GM21529 (cell line): ENCODE measurements around the gene CCDC92.

Source experiments
- ATAC-seq: cut with Tn5 transposase; IDR thresholded peaks from one replicate; pipeline ENCODE4 v1.9.1; 2021; ENCODE audit not compliant: unreplicated experiment

Gene CCDC92

GRCh38 chr12:123892853-123893252, 79.8 kb downstream of the CCDC92 start:
- ATAC-seq = no peak

- no peak for ATAC-seq
Measured at GRCh38 chr12:123892180-123892559, 80.5 kb downstream of the CCDC92 start.

- ATAC-seq = no peak
Measured at GRCh38 chr12:123891516-123892179, 81.0 kb downstream of the CCDC92 start.

GRCh38 chr12:123891011-123891410, 81.6 kb downstream of the CCDC92 start:
- no peak for ATAC-seq

GRCh38 chr12:123890536-123890902, 82.1 kb downstream of the CCDC92 start:
- no peak for ATAC-seq

GRCh38 chr12:123889848-123890535, 82.6 kb downstream of the CCDC92 start:
- ATAC-seq = no peak

- ATAC-seq = no peak
Measured at GRCh38 chr12:123888989-123889388, 83.6 kb downstream of the CCDC92 start.

- ATAC-seq = no peak
Measured at GRCh38 chr12:123886931-123887582, 85.6 kb downstream of the CCDC92 start.

- no peak for ATAC-seq
Measured at GRCh38 chr12:123886258-123886657, 86.4 kb downstream of the CCDC92 start.
